Adrenal gland (tissue), 5 donors: Measurements from ENCODE around the gene FLNC.

Source experiments
- CTCF ChIP-seq, 6 experiments: fragments of 450-650 bp in 4 of 6; fragments of 200-600 bp in 2 of 6; sonication (generic) in 1 of 6; IDR thresholded peaks; 1 replicate in 5 of 6; 2 replicates in 1 of 6; pipeline versions ENCODE4 v1.5.1 to v1.8.0; 2016 to 2021; ENCODE audit warnings: antibody characterized with exemption in 6 of 6, mild to moderate bottlenecking in 2 of 6, moderate library complexity in 1 of 6
- POLR2A ChIP-seq, 2 donors: fragments of 450-650 bp; IDR thresholded peaks; one replicate each; pipeline ENCODE4 v1.6.1; 2017; ENCODE audit warnings: antibody characterized with exemption in 2 of 2, mild to moderate bottlenecking in 2 of 2, moderate library complexity in 1 of 2
- donor health status: DM: no; HTN: no; CAD: no.

GRCh38 chr7:128903621-128904361 is 73.6 kb downstream of the FLNC start:
- no peak for TF ChIP-seq CTCF (IDR thresholded peaks at IDR 0.05)
- no peak for TF ChIP-seq POLR2A (IDR thresholded peaks at IDR 0.05)
